Fibroblast of pulmonary artery (primary cell): ENCODE measurements around the gene ADAMTSL2.

ENCODE experiments used
- DNase-seq: peaks from one replicate; pipeline ENCODE4 v3.0.0-alpha.2; 2010; ENCODE audit warnings: low read depth
- H3K4me3 ChIP-seq: replicated peaks from 2 replicates; pipeline ENCODE4 v1.5.1; 2011; ENCODE audit warnings: low read depth, mild to moderate bottlenecking, control low read depth, low read length, moderate library complexity
- CTCF ChIP-seq: IDR thresholded peaks from 2 replicates; pipeline ENCODE4 v1.5.1; 2011; ENCODE audit warnings: mild to moderate bottlenecking, control low read depth, low read length, inconsistent platforms; ENCODE audit errors: missing control alignments

ADAMTSL2 gene

GRCh38 chr9:133614678-133615077 is 80.2 kb downstream of the ADAMTSL2 start:
- no peak for DNase-seq
- no peak overlapping the region for H3K4me3 ChIP-seq
- TF ChIP-seq CTCF: no peak

- no peak overlapping the region for H3K4me3 ChIP-seq
- no peak for TF ChIP-seq CTCF
- no peak for DNase-seq
These were observed 80.7 kb downstream of the ADAMTSL2 start for GRCh38 chr9:133615186-133615585.

- H3K4me3 ChIP-seq: no peak overlapping the region
- no peak for TF ChIP-seq CTCF
- DNase-seq: no peak
These were observed 81.2 kb downstream of the ADAMTSL2 start for GRCh38 chr9:133615606-133616188.

- no peak for TF ChIP-seq CTCF
- no peak overlapping the region for H3K4me3 ChIP-seq
- no peak for DNase-seq
These were observed 82.3 kb downstream of the ADAMTSL2 start for GRCh38 chr9:133616643-133617405.

GRCh38 chr9:133618726-133619125 is 84.2 kb downstream of the ADAMTSL2 start:
- DNase-seq: no peak
- H3K4me3 ChIP-seq: no peak overlapping the region
- TF ChIP-seq CTCF: no peak

- TF ChIP-seq CTCF: no peak
- H3K4me3 ChIP-seq: no peak overlapping the region
- DNase-seq: no peak
These were observed 85.3 kb downstream of the ADAMTSL2 start for GRCh38 chr9:133619791-133620190.
